Measurements from ENCODE around the gene DNAH5. TPM values are rescaled to one million over a fixed set of nuclear protein-coding genes. Genes with fewer than 3 reads are reported as not detected.

DNAH5 gene
- total RNA-seq (2022) (0.14 TPM in 1 of 2 replicates, not detected in the other), Bru-seq, nascent RNA (percentile 6 among the genes with signal in this experiment), BruChase-seq, experiment 1, labeled RNA remaining after a 2-hour chase (percentile 8 among the genes with signal in this experiment), BruChase-seq, experiment 2, labeled RNA remaining after a 6-hour chase (percentile 5 among the genes with signal in this experiment)
- long read RNA-seq = 0 reads

DNA sequence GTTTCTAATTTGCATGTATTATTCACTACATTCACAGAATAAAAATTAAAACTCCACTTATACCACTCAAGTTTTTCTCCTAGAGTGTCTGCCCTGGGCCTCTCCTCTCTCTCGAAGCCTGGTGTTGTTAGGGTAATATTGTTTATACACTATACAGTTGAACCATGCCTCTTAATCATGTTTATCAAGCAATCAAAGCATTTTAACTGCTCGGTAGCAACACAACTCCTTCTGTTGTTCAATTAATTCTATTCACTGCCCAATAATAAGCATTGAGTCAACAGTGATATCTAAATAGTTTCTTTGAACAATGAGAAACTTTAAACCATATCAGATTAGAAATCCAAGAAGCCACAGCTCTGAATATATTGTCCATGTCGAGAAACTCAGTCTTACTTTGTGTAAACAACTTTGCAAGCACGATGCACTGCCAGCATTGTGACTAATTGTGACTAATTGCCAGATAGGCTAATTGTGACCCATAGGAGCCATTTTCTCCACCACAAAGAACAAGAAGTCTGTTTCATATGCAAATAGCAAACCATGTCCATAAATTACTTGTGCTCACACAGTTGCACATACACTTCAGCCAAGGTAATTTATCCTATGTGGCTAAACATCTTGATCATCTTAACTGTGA, at the start of gene DNAH5:
Gene DNAH5 (minus strand): TSS at position 129 of the 640 bp plus-strand sequence. CDS start 250 bp downstream, outside the sequence.
- intact Hi-C loops (cut with micrococcal nuclease; ENCODE audit: unreplicated experiment) = no loop called here
- no peaks in the 10 kb centered on the region for H3K9me3 Mint-ChIP-seq (ENCODE audit: unreplicated experiment)
- POLR2A ChIA-PET = no interaction called here
- H3K4me1 ChIP-seq = no peaks in the 10 kb centered on the region
- peaks cover 2% of the 10 kb centered on the region for H3K4me1 Mint-ChIP-seq (ENCODE audit: low read depth, unreplicated experiment)
- TF ChIP-seq, protein P1, sequence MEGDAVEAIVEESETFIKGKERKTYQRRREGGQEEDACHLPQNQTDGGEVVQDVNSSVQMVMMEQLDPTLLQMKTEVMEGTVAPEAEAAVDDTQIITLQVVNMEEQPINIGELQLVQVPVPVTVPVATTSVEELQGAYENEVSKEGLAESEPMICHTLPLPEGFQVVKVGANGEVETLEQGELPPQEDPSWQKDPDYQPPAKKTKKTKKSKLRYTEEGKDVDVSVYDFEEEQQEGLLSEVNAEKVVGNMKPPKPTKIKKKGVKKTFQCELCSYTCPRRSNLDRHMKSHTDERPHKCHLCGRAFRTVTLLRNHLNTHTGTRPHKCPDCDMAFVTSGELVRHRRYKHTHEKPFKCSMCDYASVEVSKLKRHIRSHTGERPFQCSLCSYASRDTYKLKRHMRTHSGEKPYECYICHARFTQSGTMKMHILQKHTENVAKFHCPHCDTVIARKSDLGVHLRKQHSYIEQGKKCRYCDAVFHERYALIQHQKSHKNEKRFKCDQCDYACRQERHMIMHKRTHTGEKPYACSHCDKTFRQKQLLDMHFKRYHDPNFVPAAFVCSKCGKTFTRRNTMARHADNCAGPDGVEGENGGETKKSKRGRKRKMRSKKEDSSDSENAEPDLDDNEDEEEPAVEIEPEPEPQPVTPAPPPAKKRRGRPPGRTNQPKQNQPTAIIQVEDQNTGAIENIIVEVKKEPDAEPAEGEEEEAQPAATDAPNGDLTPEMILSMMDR (IDR thresholded peaks at IDR 0.05; ENCODE audit: insufficient read depth in 1 of 2, low read depth in 1 of 2, low read length in 1 of 2, severe bottlenecking in 1 of 2, unreplicated experiment in 1 of 2) = no peak
- no peaks in the 10 kb centered on the region for H3K36me3 Mint-ChIP-seq (ENCODE audit: insufficient read depth, unreplicated experiment)
- H3K4me3 ChIP-seq (ENCODE audit: low read depth, low read length) = no peak within 1 kb of the TSS
- BruUV-seq (replicated peaks) = no TSS peak
- no peaks in the 10 kb centered on the region for H3K9me3 ChIP-seq
- no peaks in the 10 kb centered on the region for H3K27me3 ChIP-seq (replicated peaks; ENCODE audit: control insufficient read depth, insufficient read depth, low read length)
- no peak for DNase-seq
- no peak within 1 kb of the TSS for H3K4me3 Mint-ChIP-seq (ENCODE audit: unreplicated experiment)
- H3K27ac Mint-ChIP-seq (ENCODE audit: unreplicated experiment) = no peak within 1 kb of the TSS
- peaks cover 21% of the 10 kb centered on the region for H3K27me3 Mint-ChIP-seq (ENCODE audit: insufficient read depth, unreplicated experiment)
- CTCF ChIA-PET = no interaction called here
- no peaks in the 10 kb centered on the region for H3K36me3 ChIP-seq (ENCODE audit: control insufficient read depth, insufficient read depth, low read length)

GRCh38 chr5:13993926-13994325, 49.4 kb upstream of the DNAH5 start:
- ChIA-PET CTCF (no interaction called here), POLR2A (no interaction called here)
- H3K27me3 ChIP-seq (replicated peaks; ENCODE audit: control insufficient read depth, insufficient read depth, low read length) = no peaks in the 10 kb centered on the region; the same call in 1 of the 2 replicates
- H3K36me3 ChIP-seq (ENCODE audit: control insufficient read depth, insufficient read depth, low read length) = no peaks in the 10 kb centered on the region
- H3K27ac Mint-ChIP-seq (ENCODE audit: unreplicated experiment) = no peak overlapping the region
- H3K4me3 Mint-ChIP-seq (ENCODE audit: unreplicated experiment) = no peak overlapping the region
- TF ChIP-seq, protein P1 (IDR thresholded peaks at IDR 0.05; ENCODE audit: insufficient read depth in 1 of 2, low read depth in 1 of 2, low read length in 1 of 2, severe bottlenecking in 1 of 2, unreplicated experiment in 1 of 2) = no peak
- H3K36me3 Mint-ChIP-seq (ENCODE audit: insufficient read depth, unreplicated experiment) = no peaks in the 10 kb centered on the region
- peaks cover 4% of the 10 kb centered on the region; the same call in 1 of the 2 replicates for H3K9me3 ChIP-seq
- no peaks in the 10 kb centered on the region for H3K27me3 Mint-ChIP-seq (ENCODE audit: insufficient read depth, unreplicated experiment)
- intact Hi-C loops (cut with micrococcal nuclease; ENCODE audit: unreplicated experiment) = no loop called here
- peaks cover 15% of the 10 kb centered on the region for H3K9me3 Mint-ChIP-seq (ENCODE audit: unreplicated experiment)
- no TSS peak for BruUV-seq (replicated peaks)
- DNase-seq = no peak
- no peak overlapping the region for H3K4me3 ChIP-seq (ENCODE audit: low read depth, low read length)
- H3K4me1 ChIP-seq = peaks cover 8% of the 10 kb centered on the region
- H3K4me1 Mint-ChIP-seq (ENCODE audit: low read depth, unreplicated experiment) = no peaks in the 10 kb centered on the region

DNA sequence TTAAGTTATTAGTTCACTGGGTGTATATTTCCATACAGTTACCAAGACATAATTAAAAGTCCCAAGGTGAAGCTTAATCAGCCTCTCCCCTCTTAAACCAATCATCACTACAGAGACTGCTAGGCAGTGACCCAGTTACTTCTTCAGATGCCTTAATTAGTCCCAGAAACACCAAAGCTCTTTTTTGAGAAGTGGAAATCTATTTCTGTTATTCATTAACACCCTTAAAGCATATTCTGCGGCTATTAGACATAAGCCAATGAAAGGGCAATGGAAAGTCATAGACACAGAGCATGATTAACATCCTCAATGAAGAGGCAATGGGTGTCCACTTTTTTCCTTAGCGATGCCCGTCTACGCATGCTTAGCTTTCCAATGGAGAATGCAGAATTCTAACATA, 48.3 kb upstream of the DNAH5 start:
- H3K4me3 ChIP-seq (ENCODE audit: low read depth, low read length) = no peak overlapping the region
- no peaks in the 10 kb centered on the region for H3K4me1 Mint-ChIP-seq (ENCODE audit: low read depth, unreplicated experiment)
- ChIA-PET CTCF (no interaction called here), POLR2A (no interaction called here)
- H3K27ac Mint-ChIP-seq (ENCODE audit: unreplicated experiment) = no peak overlapping the region
- no peak overlapping the region for H3K4me3 Mint-ChIP-seq (ENCODE audit: unreplicated experiment)
- H3K4me1 ChIP-seq = peaks cover 8% of the 10 kb centered on the region
- H3K36me3 Mint-ChIP-seq (ENCODE audit: insufficient read depth, unreplicated experiment) = no peaks in the 10 kb centered on the region
- peaks cover 13% of the 10 kb centered on the region for H3K9me3 Mint-ChIP-seq (ENCODE audit: unreplicated experiment)
- TF ChIP-seq, protein P1 (IDR thresholded peaks at IDR 0.05; ENCODE audit: insufficient read depth in 1 of 2, low read depth in 1 of 2, low read length in 1 of 2, severe bottlenecking in 1 of 2, unreplicated experiment in 1 of 2) = no peak
- no TSS peak for BruUV-seq (replicated peaks)
- intact Hi-C loops (cut with micrococcal nuclease; ENCODE audit: unreplicated experiment) = no loop called here
- DNase-seq = no peak
- H3K9me3 ChIP-seq = peaks cover 4% of the 10 kb centered on the region; the same call in 1 of the 2 replicates
- H3K36me3 ChIP-seq (ENCODE audit: control insufficient read depth, insufficient read depth, low read length) = no peaks in the 10 kb centered on the region
- H3K27me3 ChIP-seq (replicated peaks; ENCODE audit: control insufficient read depth, insufficient read depth, low read length) = no peaks in the 10 kb centered on the region; the same call in 1 of the 2 replicates
- H3K27me3 Mint-ChIP-seq (ENCODE audit: insufficient read depth, unreplicated experiment) = no peaks in the 10 kb centered on the region
